GM21526 (cell line): Measurements from ENCODE around the gene CCDC18.
"Not testable (repeated sequence)": the region's sequence is repeated elsewhere in the genome, so short reads cannot be mapped to it uniquely, and the experiment has no call there.

Experiments
- ATAC-seq: cut with Tn5 transposase; IDR thresholded peaks from one replicate; pipeline ENCODE4 v1.9.1; 2021; ENCODE audit warnings: moderate library complexity; ENCODE audit not compliant: unreplicated experiment, low FRiP score

The CCDC18 gene

GRCh38 chr1:93221913-93222312 is 41.4 kb downstream of the CCDC18 start:
- ATAC-seq = no peak

DNA sequence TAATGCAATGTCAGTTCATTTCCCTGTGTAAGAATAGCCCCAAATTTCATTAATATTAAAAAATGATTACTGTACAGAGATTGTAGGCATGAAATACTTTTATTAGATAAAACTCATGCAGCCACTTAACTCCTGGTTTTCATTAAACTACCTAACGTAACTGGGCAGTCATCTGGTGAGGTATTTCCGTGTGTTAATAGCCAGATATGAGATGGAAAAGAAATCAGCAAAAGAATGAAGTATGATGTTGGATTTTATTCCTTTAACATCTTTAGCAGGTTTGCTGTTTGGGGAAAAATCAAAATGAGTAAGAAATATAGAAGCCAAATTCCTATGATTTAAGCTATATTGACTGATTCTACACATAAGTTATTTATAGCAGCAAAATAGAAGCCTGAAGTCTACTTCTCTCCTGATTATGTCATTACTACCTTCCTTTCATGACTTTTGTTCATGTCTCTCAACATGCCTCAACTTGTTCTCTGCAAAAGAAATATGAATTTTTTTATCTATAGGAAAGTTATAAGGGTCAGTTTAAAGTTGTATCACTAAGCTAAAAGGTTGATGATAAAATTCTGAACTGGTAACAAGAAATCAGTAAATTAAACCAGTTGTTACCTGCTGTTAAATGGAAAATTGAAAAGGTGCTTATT is 42.6 kb downstream of the CCDC18 start:
- no peak for ATAC-seq

- ATAC-seq = no peak
These were observed 54.7 kb downstream of the CCDC18 start for GRCh38 chr1:93235261-93235660.

DNA sequence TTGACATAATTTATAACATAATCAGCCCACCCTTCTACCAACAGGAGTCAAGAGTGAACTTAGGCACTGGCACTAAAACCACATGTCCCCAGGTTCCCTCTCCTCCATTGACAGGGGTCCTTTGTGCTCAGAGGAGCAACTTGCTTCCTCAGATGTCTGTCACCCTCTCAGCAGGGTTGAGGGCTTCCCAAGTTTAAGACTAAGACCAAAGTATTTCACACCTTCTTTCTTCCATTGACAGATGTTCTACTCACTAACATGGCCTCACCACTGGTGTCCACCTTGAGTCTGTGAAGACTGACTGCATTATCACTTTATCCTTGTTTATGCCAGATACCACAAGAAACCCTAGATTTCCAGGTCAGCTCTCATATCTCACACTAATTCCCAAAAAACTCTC is 56.5 kb downstream of the CCDC18 start:
- no peak for ATAC-seq

DNA sequence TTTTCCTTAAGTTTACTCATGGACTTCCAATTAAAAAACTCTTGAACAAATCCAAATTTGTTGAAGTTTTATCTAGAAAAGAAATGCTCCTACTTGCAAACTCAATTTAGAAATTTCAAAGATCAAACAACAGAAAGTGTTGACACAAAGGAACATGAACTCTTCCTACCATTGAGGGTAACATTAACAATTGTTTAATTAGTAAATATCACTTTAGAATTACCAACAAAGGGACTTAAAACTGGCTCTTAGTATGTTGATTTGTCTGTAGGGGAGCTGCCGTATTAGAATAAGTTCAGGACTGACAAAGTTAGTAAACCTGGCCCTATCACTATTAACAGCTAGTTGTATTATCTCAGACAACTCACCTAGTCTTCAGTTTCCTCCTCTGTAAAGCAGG is 57.9 kb downstream of the CCDC18 start:
- ATAC-seq = no peak

DNA sequence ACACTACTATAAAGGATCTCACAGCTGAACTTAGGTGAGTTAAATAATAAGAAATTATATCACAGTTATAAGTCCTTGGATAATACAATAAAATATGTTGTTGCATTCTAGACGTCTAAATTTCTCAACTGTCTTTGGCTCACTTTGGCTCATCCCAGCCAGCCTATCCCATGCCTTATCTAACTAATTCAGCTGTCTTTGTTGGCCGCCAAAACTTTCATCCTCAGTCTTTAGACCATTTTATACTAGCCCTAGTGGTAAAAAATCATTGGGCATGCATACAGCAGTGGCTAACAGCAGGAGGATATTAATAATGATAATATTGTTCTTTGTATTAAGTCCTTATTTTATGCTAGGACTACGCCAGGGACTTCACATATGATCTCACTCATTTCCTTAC is 59.3 kb downstream of the CCDC18 start:
- no peak for ATAC-seq

- ATAC-seq = not testable (repeated sequence)
These were observed 62.7 kb downstream of the CCDC18 start for GRCh38 chr1:93243233-93243632.

- ATAC-seq = no peak
These were observed 64.0 kb downstream of the CCDC18 start for GRCh38 chr1:93244298-93245069.

- no peak for ATAC-seq
These were observed 71.4 kb downstream of the CCDC18 start for GRCh38 chr1:93251966-93252365.

DNA sequence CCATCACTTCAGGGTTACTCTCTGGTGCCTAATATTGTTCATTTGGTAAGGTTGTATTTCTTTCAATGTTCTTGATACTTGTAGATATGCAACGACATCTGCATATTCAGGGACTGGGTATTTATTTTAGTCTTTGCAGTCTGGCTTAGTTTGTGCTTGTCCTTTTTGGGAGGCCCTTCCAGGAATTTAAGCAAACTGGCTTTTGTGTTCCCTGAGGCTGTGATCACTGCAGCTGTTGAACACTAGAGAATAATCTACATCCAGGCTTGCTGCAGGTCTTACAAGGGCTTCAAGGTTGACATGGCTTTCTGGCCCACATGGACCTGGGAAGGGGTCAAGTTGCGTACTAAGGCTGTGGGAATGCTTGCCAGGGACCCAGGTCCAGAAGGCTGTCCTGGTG is 72.1 kb downstream of the CCDC18 start:
- no peak for ATAC-seq

GRCh38 chr1:93253516-93253915 is 73.0 kb downstream of the CCDC18 start:
- ATAC-seq = no peak

- ATAC-seq = no peak
These were observed 74.9 kb downstream of the CCDC18 start for GRCh38 chr1:93255222-93256079.

- ATAC-seq = no peak
These were observed 75.9 kb downstream of the CCDC18 start for GRCh38 chr1:93256433-93256832.

DNA sequence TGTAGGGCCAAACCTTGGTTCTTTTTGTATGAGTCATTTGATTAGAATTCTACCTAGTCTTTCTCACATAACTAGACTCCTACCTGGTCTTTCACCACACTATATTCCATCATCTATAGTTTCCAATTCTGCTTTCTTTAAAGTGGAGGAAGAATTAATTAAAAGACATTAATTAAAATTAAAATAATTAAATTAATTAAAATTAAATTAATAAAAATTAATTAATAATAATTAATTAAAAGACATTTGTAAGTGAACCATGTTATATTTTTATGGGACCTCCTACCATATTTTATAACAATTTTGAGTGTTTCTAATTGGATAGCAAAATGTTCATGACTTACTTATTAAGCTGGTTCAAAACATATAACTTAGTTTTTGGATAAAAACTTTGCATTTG is 77.4 kb downstream of the CCDC18 start:
- ATAC-seq = no peak

DNA sequence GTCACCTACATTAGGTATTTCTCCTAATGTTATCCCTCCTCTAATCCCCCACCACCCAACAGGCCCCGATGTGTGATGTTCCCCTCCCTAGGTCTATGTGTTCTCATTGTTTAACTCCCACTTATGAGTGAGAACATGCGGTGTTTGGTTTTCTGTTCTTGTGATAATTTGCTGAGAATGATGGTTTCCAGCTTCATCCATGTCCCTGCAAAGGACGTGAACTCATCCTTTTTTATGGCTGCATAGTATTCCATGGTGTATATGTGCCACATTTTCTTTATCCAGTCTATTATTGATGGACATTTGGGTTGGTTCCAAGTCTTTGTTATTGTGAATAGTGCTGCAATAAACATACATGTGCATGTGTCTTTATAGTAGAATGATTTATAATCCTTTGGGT is 80.2 kb downstream of the CCDC18 start:
- not testable (repeated sequence) for ATAC-seq

DNA sequence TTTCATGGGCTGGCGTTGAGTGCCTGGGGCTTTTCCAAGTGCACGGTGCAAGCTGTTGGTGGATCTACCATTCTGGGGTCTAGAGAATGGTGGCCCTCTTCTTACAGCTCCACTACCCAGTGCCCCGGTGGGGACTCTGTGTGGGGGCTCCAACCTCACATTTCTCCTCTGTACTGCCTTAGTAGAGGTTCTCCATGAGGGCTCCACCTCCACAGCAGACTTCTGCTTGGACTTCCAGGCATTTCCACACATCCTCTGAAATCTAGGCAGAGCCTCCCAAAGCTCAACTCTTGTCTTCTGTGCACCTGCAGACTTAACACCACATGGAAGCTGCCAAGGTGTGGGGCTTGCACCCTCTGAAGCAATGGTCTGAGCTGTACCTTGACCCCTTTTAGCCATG is 82.1 kb downstream of the CCDC18 start:
- no peak for ATAC-seq

DNA sequence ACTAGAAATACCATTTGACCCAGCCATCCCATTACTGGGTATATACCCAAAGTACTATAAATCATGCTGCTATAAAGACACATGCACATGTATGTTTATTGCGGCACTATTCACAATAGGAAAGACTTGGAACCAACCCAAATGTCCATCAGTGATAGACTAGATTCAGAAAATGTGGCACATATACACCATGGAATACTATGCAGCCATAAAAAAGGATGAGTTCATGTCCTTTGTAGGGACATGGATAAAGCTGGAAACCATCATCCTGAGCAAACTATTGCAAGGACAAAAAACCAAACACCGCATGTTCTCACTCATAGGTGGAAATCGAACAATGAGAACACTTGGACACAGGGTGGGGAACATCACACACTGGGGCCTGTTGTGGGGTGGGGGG is 88.4 kb downstream of the CCDC18 start:
- not testable (repeated sequence) for ATAC-seq

DNA sequence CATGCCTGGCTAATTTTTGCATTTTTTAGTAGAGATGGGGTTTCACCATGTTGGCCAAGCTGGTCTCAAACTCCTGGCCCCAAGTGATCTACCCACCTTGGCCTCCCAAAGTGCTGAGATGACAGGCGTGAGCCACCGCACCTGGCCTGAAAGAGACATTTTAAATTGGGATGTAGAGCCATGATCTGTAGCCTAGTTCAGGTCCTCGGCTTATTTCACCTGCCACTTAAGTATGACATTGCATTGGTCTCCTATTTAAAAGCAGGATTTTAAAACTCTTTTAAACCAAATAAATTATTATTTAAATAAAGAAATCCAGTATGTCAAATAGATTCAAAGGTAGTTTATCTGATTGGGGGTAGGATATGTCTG is 94.7 kb downstream of the CCDC18 start:
- not testable (repeated sequence) for ATAC-seq

DNA sequence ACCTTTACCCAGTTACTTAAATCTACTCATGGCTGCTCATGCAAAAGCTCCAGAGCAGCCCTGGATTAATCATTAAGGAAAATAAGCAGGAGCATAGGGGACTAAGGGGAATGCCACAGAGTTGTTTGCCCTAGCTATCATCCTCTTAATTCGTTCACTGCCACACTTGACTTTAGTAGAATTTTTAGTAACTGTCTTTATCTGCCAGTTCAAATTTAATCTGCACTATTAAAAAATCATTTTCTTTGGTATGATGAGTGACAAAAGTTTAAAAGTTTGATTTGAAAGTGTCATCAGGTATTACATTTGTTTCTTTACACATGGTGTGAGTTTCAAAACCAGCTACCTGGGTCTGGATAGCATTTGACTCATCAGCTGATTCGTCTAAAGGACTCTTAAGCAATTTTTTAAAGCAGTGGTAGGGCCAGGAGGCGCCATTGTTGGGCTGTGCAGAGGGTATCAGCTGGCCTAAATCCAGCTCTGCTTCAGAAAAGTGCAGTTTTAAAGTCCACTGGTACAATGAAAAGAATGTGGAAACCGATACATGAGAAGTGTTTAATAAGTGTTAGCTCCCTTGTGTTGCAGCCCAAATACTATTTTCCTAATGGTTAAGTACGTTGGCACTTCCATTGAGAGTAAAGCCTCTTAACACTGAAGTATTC is 95.2 kb downstream of the CCDC18 start:
- ATAC-seq = no peak

- ATAC-seq = not testable (repeated sequence)
These were observed 97.0 kb downstream of the CCDC18 start for GRCh38 chr1:93277530-93277929.

DNA sequence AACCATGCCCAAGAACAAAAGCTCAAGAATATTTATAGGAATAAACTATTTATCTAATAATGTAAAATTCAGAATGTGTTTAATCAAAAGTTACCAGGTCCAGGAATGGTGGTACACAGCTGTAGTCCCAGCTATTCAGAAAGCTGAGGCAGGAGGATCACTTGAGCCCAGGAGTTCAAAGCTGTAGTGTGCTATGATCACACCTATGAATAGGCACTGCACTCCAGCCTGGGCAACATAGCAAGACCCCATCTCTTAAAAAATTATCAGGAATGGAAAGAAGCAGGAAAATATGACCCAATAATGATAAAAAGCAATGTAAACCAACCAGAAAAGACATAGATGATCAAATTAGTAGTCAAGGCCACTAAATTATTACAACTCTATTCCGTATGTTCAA is 103.0 kb downstream of the CCDC18 start:
- ATAC-seq = no peak
